GM12872 (cell line): ENCODE data around the gene VRK3.

Experiments
- TF ChIP-seq, protein P1 (sequence below): IDR thresholded peaks from 3 replicates; pipeline ENCODE4 v1.5.1; 2011; ENCODE audit warnings: low read depth, mild to moderate bottlenecking, low read length, moderate library complexity; ENCODE audit not compliant: insufficient read depth

The VRK3 gene

DNA sequence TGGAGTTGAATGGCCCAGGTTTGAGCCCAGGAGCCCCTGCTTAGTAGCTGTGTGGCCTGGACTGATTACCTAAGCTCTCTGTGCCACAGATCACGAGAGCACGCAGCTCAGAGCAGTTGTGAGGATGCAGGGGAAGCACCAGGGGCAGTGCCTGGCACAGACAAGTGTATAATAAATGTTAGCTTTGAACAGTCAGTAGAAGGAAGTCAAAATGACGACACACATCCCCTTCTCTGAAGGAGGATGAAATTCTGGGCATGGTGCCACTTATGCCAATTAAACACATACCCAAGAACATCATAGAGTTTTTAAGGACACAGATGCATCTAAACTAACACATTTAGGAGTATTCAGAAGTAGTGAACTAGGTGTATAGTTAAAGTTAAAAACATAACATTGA, 39.3 kb downstream of the VRK3 start:
- TF ChIP-seq, protein P1, sequence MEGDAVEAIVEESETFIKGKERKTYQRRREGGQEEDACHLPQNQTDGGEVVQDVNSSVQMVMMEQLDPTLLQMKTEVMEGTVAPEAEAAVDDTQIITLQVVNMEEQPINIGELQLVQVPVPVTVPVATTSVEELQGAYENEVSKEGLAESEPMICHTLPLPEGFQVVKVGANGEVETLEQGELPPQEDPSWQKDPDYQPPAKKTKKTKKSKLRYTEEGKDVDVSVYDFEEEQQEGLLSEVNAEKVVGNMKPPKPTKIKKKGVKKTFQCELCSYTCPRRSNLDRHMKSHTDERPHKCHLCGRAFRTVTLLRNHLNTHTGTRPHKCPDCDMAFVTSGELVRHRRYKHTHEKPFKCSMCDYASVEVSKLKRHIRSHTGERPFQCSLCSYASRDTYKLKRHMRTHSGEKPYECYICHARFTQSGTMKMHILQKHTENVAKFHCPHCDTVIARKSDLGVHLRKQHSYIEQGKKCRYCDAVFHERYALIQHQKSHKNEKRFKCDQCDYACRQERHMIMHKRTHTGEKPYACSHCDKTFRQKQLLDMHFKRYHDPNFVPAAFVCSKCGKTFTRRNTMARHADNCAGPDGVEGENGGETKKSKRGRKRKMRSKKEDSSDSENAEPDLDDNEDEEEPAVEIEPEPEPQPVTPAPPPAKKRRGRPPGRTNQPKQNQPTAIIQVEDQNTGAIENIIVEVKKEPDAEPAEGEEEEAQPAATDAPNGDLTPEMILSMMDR: no peak

DNA sequence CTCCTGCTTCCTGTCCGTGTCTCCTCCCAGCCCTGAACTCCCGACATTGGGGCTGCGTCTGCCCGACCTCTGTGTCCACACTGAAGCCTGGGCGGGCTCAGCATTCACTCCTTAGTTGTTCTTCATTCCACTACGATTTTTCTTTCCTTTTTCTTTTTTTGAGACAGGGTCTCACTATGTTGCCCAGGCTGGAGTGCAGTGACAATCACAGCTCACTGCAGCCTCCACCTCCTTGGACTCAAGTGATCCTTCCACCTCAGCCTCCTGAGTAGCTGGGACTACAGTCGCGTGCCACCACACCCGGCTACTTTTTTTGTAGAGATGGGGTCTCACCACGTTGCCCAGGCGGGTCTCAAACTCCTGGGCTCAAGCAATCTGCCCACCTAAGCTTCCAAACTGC, 40.7 kb downstream of the VRK3 start:
- TF ChIP-seq, protein P1: no peak

DNA sequence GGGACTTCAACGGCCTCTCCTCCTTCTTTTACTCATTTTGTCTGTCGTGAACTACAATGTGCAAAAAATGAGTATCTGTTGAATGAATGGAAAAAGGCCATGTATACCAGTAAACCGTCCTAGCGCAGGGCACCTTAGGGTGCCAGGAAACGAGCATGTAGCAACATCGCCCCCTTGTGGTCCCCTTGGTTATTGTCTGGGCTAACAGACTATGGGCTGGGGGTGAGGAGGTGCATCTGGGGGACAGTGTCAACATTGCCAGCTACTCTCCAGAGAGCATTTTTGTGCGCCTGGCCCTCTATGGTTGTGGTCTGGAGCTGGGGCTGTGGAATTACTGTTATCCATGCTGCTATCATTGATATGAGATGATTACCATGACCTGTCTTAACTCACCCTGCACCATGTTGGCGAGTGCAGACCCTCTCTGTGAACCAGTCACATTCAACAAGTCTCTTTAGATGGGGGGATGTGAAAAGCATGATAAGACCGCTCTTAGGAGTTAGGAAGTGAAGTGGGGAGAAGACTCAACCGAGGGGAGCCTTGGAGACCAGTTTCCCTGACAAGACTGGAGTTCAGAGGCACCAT, 41.4 kb downstream of the VRK3 start:
- TF ChIP-seq, protein P1: peak; percentile 93

GRCh38 chr19:49981603-49982593, 43.3 kb downstream of the VRK3 start:
- TF ChIP-seq, protein P1: no peak

- TF ChIP-seq, protein P1: no peak
Measured at GRCh38 chr19:49978324-49978723, 46.8 kb downstream of the VRK3 start.

- TF ChIP-seq, protein P1: no peak
Measured at GRCh38 chr19:49977881-49978280, 47.3 kb downstream of the VRK3 start.

- TF ChIP-seq, protein P1: no peak
Measured at GRCh38 chr19:49977076-49977475, 48.1 kb downstream of the VRK3 start.
